ENCODE measurements around the gene CCL2.
"Not testable (repeated sequence)": the region's sequence is repeated elsewhere in the genome, so short reads cannot be mapped to it uniquely, and the experiment has no call there.

CCL2 gene

DNA sequence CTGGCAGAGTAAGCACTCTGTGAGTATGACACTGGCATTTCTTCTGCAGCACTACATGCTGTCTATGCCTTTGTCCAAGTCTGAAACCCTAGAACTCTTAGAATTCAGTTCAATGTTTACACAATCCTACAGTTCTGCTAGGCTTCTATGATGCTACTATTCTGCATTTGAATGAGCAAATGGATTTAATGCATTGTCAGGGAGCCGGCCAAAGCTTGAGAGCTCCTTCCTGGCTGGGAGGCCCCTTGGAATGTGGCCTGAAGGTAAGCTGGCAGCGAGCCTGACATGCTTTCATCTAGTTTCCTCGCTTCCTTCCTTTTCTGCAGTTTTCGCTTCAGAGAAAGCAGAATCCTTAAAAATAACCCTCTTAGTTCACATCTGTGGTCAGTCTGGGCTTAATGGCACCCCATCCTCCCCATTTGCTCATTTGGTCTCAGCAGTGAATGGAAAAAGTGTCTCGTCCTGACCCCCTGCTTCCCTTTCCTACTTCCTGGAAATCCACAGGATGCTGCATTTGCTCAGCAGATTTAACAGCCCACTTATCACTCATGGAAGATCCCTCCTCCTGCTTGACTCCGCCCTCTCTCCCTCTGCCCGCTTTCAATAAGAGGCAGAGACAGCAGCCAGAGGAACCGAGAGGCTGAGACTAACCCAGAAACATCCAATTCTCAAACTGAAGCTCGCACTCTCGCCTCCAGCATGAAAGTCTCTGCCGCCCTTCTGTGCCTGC, at the start of gene CCL2:
TSS of gene CCL2 (plus strand) at position 635 of the 730 bp plus-strand sequence. CDS start at position 700, 65 bp downstream.
- DNase-seq: no peak

DNA sequence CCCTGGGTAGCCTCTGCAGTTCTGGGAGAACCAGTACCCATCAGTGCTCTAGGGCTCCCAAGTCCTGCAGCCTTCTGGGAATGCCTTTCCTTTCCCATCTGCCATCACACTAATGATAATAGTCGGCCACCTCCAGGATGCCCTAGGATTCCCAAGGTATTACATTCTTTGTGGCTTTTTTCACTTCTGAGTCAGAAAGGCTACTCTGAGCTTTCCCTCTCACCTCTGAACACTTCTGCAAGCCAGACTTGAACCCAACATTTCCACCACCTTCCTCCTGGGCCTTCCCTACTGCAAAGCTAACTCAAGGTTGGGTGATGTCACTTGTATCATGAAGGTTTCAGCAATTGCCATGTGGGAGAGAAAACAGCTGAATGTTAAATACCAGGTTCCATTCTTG, 49.7 kb upstream of the CCL2 start:
- DNase-seq: no peak

DNA sequence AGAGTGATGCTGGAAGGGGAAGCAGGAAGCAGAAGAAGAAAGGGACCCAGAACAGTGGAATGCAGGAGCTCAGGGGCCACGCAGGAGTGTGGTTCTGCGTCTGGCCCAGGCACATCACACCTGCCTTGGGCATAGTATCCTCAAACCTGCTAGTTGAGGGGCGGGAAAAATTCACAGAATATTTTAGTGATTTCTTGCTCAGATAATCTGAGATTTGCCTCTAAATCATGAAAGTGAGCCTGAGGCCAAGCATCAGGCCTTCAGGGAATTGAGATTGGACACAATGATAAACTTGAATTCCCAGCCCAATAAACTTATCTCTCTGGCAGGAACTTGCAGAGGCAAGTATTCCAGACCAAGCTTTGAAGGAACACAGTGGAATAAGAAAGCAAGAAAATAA, 48.5 kb upstream of the CCL2 start:
- no peak for DNase-seq

DNA sequence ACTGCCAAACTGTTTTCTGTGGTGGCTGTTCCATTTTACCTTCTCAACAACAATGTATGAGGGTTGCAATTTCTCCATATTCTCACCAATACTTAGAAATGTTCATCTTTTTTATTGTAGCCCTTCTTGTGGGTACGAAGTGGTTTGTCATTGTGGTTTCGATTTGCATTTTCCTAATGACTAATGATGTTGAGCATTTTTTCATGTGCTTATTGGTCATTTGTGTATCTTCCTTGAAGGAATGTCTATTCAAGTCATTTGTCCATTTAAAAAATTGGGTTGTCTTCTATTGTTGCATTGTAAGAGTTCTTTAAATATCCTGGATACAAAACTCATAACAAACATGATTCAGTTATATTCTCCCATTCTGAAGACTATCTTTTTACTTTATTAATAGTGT, 47.5 kb upstream of the CCL2 start:
- no peak for DNase-seq

DNA sequence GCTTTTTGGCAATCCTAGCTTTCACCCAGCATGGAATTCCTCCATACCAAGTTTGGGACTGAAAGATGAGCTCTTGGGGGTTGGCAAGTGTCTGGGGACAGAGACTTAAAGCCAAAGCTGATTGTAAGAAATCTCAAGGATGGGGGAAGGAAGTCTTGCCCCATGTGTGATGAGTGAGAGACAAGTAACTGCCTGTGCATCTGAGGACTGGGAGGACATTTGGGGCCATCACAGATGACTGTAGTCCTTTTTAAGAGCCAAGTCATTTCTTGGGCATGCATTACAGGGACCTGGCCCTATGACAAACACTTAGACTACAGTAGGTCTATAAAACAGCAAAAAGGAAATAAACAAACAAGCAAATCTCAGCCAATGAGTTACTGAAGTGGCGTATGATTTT, 36.3 kb upstream of the CCL2 start:
- no peak for DNase-seq

DNA sequence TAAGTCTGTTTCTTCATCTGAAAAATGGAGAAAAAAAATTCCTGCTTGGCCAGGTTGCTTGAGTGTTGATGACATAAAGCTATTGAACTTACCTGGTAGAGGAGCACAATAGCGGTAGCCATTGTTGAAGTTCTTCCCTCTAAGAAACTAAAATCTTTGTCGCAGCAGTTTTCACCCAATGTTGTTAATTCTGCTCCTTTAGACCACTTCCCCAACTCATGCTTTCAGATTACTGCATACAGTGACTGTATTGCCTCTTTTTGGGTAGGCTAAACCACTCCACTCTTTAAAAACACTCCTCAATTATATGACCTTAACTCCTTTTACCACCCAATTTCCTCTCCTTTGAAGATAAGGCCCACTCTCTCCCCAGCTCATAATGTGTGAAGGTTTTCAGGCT, 35.7 kb upstream of the CCL2 start:
- DNase-seq: no peak

DNA sequence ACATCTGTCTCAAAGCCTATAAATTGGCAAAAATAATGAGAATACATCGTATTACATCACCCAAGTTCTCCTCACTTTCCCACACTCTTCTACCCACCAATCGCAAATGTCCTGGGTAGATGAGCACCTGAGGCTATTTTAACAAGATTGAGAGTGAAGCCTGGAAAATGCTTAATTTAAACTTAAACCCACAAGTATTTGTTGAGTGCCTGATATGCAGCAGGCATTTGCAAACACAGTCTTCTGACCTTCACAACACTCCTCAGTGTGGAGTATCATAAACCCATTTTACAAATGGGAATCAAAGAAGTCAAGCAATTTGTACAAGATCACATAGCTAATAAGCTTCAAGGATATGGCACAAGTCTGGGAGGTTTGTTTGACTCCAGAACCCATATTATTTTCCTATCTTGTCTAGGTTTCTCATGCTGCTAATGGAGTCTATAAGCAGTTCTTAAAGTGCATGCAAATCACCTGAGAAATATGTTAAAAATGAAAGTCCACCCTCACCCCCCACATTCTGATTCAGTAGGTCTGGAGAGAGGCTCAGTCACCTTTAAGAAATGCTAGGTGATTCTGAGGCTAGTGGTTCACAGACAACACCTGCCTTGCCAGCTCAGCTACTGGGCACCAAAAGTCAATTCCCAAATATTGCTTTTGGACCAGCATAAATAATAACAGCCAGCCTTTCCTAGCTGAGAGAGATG, 34.9 kb upstream of the CCL2 start:
- DNase-seq: no peak

DNA sequence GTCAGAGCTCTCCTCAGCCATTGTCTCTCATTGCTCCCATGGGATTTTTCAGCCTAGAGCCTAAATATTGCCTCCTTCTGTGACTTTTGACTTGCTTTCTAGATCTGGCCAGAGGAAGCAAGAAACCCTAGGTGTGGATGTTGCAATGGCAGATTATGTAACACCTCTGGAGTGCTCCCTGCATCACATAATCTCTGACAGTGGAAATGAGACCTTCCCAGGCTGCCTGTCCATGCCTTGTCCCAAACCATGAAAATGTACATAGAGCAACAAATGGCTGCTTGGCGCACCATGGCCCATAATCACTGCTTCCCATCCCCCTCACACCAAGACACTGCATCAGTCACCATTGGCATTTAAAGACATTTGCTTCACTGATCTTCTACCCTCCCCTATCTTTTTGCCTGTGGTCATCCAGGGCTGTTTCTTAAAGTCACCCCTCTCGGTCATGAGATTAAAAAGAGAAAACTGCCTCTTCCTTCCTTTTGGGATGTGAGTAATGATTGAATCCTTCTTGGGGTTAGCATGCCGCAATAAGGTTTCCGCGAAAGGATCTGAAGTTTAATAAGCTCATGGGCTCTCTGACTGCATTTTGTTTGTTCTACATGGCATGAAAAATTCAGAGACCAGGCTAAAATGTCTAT, 34.2 kb upstream of the CCL2 start:
- no peak for DNase-seq

DNA sequence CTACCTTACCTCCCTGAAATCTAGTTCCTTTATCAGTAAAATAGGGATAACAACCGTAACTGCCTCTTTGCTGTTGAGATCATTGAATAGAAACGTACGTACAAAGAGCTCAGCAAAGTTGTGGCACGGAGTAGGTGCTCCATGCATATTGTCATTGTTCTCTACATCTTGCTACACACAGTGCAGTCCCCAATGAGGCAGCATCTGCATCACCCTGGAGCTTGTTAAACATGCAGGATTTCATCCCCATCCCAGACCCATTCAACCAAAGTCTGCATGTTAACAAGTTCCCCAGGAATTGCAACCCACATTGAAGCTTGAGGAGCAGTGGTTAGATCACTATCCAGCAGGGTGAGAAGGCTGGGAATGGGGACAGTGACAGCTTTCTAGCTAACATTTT, 33.7 kb upstream of the CCL2 start:
- DNase-seq: no peak

DNA sequence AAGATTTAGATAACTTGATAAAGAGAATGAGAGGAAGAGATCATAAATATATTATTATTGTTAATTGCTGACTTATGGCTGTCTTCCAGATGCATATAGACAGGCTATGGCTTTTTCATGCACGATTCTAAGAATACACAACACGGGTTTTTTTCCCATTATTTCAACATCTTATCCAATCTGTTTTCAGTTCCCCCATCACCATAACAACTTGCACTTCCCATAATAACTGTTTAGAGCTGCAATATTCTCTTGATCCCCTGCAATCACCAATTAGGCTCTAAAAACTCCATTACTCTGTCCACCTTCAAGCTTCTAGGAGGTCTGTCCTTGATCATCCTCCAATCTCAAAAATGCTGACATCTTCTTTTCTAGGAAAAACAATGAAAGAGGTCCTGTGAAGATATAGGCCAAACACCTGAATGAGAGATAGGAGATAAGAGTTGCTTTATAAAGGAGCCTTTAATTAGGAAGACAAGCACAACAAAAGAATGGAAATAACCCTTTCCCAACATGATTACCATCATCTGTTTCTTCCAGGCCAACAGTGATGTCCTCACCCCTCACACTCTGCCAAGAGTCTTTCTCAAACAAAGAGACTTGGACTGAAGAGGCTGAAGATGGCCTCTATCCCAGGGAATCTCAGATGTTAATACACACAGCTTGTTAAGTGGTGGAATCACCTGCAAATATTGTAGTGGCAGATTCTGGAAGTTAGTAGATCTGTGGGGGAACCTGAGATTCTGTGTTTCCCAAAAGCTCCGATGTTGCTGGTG, 32.2 kb upstream of the CCL2 start:
- no peak for DNase-seq

DNA sequence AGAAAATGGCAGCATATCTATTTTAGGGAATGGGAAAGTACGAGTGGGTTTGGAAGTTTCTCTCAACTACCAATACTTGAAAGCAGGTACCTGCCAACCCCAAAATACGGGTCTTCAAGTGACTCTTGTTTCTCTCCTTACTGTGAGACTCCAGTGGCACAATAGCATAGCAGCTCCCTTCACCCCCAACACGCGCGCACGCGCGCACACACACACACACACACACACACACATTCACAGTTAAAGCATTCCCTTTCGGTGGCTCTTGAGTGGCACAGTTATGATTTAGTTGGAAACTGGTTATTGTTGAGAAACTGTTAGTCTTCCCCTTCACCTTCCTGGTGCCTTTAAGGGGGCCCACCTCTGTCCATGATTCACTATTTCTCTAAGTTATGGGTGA, 30.0 kb upstream of the CCL2 start:
- DNase-seq: no peak

DNA sequence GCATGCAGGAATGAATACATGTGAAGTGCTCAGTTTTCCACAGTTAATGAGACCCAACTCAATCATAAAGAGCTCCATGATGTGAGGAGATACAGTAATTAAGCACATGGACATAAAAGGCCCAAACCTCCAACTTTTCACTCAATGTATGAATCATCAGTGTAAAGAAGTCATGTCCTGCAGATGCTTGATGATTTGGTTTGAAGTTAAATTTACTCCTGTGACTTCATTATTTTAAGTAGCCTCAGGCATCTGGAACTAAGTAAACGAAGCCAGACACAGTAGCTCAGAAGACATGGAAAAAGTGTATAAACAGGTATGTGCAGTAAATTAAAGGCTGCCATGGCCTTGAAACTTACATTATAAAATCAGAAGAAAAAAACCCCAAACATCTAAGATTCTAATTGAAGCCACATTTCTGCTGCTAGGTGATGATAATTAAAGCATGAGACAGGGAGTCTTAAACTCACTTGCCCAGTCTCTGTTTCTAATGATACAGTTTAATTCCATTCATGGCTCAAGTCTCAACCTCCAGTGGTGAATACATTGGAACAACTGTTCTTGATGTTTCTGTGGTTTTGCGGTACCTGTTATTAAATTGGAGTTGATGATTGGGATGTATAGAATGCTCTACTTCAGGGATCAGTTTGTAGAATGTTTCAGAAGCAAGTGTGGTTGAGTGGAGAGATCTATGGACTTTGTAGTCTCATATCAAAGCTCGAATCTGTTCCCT, 28.9 kb upstream of the CCL2 start:
- DNase-seq: no peak

DNA sequence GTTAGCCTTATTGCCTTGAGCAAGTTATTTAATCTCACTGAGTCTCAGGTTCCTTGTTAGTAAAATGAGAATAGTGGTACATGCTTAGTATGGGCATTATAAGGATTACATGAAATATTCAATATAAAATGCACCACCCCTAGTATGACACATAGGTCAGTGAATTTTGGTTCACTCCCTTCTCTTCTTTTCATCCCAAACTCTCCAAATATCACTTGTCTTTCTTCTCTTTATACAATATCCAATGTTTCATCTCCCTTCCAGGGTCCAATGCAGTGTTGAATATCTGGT, 28.4 kb upstream of the CCL2 start:
- DNase-seq: no peak

DNA sequence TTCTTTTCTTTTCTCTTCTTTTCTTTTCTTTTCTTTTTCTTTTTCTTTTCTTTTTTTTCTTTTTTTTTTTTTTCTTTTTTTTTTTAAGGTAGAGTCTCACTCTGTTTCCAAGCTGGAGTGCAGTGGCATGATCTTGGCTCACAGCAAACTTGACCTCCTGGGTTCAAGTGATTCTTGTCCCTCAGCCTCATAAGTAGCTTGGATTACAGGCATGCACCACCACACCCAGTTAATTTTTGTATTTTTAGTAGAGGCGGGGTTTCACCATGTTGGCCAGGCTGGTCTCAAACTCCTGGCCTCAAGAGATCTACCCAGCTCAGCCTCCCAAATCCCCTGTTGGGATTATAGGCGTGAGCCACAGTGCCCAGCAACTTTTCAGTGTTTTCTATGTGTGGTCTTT, 27.8 kb upstream of the CCL2 start:
- not testable (repeated sequence) for DNase-seq

DNA sequence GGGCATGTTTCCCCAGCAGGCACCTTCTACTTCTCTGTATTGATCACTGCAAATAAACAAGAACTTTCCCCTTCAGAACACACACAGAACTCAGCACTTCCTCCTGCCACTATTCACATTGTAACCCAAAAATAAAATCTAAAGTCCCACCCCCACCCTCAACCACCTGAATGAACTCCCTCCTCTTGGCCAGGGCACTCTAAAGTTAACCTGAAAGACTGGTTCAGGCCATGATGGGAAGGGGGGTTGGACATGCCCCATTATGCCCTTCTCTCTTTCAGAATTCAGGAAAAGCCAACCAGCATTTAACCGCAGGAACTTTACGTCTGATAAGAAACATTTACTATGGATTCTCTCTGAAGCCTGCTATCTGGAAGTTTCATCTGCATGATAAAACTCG, 27.4 kb upstream of the CCL2 start:
- no peak for DNase-seq

DNA sequence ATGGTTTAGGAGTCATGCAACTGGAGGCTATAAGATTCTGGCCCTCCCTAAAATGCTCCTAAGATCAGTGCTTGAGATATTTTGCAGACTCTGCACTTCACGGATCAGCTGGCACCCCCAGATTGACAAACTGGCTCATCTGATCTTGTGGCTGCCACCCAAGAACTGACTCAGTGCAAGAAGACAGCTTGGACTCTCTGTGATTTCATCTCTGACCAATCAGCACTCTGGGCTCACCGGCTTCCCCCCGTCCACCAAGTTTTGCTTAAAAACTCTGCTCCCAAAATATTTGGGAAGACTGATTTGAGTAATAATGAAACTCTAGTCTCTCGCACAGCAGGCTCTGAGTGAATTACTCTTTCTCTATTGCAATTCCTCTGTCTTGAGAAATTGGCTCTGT, 26.3 kb upstream of the CCL2 start:
- DNase-seq: no peak

DNA sequence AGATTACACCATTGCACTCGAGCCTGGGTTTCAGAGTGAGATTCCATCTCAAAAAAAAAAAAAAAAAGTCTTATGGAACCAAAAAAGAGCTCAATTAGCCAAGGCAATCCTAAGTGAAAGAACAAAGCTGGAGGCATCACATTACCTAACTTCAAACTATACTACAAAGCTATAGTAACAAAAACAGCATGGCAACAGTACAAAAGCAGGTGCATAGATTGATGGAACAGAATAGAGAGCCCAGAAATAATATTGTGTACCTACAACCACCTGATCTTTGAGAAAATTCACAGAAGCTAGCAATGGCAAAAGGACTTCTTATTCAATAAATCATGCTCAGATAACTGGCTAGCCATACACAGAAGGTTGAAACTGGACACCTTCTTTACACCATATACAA, 24.7 kb upstream of the CCL2 start:
- DNase-seq: no peak

DNA sequence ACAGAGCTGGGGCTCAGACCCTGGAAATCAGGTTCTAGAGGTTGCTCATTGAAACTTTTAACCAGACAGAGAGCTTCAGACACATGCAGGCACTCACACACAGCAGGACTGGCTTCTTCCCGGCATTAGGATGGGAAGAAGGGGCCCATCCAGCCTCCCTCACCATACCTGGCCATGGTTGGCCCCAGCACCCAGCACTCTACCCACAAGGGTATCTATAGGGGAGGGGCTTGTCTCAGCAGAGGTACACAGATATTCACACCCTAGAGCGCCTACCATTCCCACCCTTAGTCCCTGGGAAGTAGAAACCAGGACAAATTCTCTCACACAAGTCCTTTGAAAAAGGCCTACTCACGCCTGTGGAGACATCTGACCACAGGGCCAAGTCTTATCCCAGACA, 20.5 kb upstream of the CCL2 start:
- DNase-seq: no peak

DNA sequence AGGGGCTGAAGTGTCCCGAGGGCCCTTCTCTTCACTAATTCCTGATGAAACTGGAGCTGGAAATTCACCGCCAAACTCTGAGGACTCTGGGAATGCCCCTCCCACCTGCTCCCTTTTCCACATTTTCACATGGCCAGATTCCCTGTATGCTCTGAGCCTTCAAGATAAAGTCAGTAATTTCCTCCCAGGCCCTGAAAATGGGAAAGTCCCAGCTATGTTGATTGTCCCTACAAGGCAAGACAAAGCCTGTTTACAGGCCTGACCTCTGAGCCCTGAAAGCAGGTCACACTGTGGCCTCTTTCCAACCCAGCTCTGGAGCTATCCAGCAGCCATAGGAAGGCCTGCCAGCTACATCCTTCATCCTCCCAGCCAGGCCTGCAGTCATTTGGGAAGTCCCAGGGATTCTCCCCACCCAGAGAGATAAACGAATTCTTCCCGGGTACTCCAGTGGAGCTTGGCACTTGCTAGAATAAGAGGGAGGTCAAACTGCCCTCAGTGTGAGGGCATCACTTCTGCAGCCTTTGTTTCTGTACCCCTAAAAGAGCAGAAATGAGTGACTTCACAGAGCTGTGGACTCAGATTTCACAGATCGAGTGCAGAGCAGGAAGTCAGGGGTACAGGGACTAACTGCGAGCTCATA, 19.6 kb upstream of the CCL2 start:
- no peak for DNase-seq

DNA sequence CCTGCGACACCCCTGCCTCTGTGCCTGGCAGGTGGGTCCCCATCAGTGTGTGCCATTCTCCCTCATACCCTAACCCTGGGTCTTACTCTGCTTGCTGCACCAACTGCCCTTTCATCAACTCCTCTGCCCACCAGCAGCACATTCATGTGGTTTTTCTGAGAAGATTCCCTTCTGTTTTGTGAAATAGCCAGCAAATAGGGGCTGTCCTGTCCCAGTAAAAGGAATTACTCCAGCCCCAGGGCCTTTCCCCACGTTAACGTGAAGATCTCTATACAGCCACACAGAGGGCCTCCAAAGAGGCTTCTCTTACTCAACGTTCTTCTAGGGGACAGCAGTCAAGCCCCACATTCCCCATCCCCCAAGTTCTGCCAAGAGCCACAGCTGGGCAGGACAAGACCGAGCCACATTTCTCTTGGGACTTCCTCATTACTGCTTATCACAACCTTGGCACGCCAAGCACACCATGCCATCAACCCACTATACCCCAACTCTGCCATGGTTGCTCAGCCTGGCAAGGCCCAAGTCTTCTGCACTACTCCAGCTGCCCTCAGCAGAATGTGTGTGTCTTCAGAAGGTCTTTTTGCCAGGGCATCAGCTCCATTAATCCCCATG, 18.7 kb upstream of the CCL2 start:
- DNase-seq: no peak

DNA sequence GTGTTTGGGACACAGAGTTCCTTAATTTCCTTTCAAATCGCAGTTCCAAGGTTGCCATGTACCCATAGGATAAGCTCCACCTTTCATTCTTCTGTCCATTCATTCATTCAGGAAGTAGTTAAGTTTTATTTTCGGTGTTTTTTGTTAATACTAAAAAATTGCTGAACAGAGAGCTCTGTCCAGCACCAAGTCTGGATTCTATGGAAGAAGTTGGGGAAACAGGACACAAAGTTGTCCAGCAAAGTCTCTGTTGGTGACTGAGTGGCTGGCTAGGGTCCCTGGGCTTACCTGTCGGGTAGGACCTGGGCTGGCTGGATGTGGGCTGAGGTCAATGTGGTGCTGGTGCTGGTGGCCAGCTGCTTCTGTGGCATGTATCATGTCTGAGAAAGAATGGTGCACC, 17.6 kb upstream of the CCL2 start:
- no peak for DNase-seq

DNA sequence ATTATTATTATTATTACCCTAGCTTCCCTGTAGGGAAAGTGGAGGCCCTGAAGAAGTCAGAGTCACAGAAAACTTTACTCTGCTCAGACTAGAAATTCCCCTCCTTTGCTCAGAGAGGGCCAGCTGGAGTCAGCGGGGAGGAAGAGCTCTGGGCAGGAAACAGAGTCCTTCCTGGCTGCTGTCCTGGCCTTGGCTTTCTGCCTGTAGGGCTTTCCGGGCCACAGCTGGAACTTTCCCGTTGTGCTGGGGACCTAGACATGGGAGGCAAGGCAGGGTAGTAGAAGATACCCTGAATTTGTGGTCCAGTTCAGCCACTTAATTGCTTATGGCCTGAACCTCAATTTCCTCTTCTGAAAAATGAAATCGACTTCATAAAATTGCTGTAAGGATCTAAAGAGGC, 14.0 kb upstream of the CCL2 start:
- no peak for DNase-seq
